HG03095 (cell line): Measurements from ENCODE around the gene KCNJ12.

Experiments
- ATAC-seq: cut with Tn5 transposase; IDR thresholded peaks from one replicate; pipeline ENCODE4 v1.9.1; 2021; ENCODE audit warnings: moderate library complexity; ENCODE audit not compliant: unreplicated experiment

Gene KCNJ12

DNA sequence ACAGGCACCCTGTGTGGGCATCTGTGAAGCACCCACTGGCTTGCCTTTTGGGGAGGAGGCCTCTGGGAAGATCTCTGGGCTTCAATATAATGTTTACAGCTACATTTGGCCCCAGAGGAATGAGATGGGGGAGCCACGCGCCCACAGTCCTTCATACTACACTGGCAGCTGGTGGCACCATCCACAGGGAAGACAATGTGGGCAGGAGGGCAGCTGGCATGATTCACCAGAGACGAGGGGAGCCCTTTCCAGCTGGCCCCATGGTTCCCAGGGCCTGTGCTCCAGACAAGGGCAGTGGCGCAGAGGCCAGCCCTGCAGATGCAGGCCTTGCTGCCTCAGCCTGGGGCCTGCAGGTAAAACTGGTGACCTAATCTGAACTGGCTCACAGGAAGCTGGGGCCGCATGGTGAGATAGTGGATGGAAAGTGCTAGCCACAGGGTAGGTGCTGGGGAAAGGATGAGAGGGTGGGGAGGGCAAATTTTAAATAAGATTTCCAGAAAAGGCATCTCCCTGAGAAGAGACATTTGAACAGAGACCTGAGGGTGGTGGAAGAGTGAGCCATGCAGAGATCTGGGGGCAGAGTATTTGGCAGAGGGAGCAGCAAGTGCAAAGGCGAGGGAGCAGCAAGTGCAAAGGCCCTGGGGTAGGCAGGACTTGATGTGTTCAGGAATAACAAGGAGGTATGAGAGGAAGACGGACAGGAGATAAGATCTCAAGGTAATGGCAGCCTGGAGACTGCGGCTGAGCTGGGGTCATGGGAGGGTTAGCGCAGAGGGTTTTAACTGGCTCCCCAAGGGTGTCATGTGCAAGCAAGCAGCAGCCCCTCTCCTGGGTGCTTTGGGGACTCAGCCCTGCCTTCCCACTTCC, 12.1 kb upstream of the KCNJ12 start:
- no peak for ATAC-seq

GRCh38 chr17:21365016-21365415, 11.1 kb upstream of the KCNJ12 start:
- ATAC-seq: no peak

GRCh38 chr17:21368545-21369246, 7.5 kb upstream of the KCNJ12 start:
- ATAC-seq: no peak

- ATAC-seq: no peak
Observed at GRCh38 chr17:21369395-21369794, 6.8 kb upstream of the KCNJ12 start.

- ATAC-seq: no peak
Observed at GRCh38 chr17:21370430-21370829, 5.7 kb upstream of the KCNJ12 start.

DNA sequence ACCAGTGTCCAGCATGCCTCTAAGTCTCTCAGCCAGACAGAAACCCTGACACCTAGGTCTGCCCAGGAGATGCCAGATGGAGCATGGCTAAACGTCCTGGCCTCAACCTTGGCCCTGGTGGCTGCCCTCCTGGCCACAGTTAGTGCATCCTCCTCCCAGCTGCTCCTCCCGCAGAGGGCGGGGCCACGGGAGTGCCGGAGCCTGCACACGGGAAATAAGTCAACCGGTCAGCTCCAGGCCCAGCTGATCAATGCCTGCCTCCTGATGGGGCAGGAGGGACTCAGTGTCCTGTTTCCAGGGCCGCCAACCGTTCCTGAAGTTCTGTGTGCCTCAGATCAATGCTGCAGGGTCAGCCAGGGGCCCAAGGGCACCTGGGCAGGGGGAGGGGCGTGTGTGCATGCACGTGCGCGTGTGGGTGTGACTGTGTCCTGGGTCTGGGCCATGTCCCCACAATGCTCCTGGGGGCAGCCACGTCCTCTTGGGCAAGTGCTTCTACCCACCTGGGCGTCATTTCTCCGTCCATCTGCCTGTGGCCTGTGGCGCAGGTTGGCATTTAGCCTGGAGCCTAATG, 4.6 kb upstream of the KCNJ12 start:
- no peak for ATAC-seq

DNA sequence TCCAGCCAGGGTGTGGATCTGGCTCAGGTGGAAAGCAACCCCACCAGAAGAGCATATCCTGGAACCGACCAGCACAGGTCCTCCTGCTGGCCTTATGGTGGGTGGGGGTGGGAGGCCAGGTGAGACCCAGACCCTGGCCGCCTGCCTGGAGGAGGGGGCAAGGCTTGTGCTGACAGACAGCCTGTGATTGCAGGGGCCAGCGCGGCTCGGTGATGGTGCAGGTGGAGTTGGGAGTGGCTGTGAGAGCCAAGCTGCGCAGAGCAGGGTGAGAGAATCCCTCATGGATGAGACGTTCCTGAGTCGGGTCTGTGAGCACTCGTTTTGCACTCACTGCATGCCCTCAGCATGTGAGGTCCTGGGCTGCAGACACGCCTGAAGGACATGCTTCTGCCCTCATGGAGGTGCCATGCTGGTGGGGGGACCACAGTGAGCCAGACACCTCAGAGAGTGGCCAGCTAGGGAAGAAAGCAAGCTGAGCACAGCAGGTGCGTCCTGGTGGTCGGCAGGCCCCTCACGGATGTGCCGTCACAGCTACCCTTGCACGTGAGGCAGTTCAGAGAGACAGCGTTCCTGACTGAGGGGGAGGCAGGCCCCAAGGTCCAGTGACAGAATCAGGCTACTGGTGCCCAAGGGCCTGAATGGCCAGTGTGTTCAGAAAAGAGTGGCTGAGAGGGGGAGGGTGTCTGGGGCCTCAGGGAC, 3.8 kb upstream of the KCNJ12 start:
- no peak for ATAC-seq

GRCh38 chr17:21373036-21373435, 3.1 kb upstream of the KCNJ12 start:
- no peak for ATAC-seq

GRCh38 chr17:21373696-21374440, 2.3 kb upstream of the KCNJ12 start:
- ATAC-seq: no peak

DNA sequence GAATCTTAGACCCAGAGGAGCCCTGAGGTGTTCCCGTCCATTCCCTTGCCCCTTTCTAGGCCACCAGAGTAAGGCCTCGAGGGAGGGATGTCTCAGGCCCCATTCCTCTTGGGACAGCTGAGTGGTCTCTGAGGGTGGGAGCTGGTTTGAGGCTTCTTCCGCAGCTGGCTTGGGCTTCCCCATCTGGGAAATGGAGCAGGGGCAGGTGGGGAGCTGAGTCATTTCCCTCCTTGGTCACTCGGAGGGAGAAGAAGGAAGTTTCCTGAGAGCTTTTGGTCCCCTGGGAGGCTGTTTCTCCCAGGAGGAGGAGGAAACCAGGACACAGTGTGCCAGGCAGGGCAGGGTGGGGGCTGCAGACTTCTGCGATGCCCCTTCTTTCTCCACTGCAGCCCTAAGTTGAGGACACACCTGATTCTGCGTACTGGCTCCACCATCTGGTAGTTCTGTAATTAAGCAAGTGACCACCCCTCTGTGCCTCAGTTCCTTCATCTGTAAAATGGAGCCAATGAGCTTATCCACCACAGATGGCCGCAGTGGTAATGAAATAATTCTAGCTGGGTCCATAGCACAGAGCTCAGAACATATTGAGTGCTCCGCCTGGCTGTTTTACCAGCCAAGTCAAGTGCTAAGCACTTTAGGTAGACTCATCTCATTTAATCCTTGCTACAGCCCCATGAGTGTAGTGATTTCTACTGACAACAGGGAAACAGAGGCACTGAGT, 1.6 kb upstream of the KCNJ12 start:
- no peak for ATAC-seq

GRCh38 chr17:21375162-21375560, 996 bp upstream of the KCNJ12 start:
- ATAC-seq: no peak

GRCh38 chr17:21375757-21376080, 438 bp upstream of the KCNJ12 start:
- ATAC-seq: no peak

- ATAC-seq: no peak
Observed at GRCh38 chr17:21376759-21377690, 868 bp downstream of the KCNJ12 start.

DNA sequence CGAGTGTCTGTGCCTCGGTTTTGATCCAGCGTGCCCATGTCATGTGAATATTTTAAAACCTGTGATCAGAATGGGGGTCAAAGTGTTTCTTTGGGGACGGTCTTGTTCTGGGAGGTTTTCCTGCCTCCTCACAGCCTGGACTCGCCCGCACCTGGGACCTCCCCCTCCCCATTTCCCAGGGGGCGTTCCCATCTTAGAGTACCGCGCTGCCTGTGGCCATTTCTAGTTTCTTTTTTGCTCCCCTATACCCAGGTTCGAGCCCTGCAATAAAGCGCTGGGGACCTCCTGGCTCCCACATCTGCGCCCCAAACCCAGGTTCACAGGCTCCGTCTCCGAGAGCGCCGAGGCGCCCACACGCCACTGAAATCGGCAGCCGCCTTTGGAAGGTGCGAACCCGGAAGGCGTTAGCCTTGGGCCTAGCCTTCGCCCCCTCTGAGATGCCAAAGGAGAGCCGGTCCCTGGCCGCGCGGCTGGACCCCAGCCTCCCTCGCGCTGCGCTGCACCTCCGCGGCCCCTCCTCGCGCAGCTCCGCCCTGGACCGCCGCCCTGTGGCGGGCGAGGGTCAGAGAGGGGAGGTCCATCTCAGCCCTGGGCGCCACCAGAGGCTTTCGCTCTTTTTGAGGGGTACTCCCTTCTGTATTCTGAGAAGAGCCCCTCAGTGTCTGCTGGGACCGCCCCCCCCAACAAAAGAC, 1.7 kb downstream of the KCNJ12 start:
- ATAC-seq: no peak

- ATAC-seq: no peak
Observed at GRCh38 chr17:21378553-21378952, 2.4 kb downstream of the KCNJ12 start.

GRCh38 chr17:21379080-21379711, 3.0 kb downstream of the KCNJ12 start:
- no peak for ATAC-seq

- no peak for ATAC-seq
Observed at GRCh38 chr17:21380659-21381058, 4.5 kb downstream of the KCNJ12 start.

DNA sequence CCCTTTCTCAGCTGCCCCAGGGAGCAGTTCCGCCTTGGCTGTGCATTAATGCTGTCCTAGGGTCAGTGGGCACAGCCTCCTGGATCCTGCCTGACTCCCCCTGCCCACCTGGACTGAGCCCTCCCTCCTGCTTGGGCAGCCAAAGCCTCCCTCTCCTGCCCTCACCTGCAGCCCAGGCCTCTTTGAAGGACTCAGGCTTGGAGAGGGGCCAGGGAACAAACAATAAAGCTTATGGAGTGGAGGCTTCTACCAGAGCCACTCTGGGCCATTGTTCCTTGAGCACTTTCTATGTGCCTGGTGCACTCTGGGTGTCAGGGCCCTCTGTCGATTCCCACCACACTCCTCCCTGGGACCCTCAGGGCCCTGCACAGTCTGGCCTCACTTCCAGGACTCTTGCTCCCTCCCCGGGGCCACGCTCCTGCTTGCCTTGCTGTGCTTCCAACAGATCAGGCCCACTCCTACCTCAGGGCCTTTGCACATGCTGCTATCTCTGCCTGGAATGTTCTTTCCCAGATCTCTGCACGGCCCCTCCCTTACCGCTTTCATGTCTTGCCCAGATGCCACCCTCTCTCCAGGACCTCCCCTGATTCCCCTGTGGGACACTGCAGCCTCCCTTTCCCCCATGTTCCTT, 5.0 kb downstream of the KCNJ12 start:
- ATAC-seq: no peak
